Activated naive CD8-positive, alpha-beta T cell (primary cell): ENCODE data around the gene ITGB1.
A peak's percentile ranks its signal among the peaks of the same experiment; 100 is the strongest.
"Not testable (repeated sequence)": the region's sequence is repeated elsewhere in the genome, so short reads cannot be mapped to it uniquely, and the experiment has no call there.

Source experiments
- H3K27ac Mint-ChIP-seq: one replicate; pipeline ENCODE4 v1.8.0; 2021; ENCODE audit warnings: mixed read lengths
- H3K27me3 Mint-ChIP-seq: one replicate; pipeline ENCODE4 v1.8.0; 2021; ENCODE audit warnings: mixed read lengths
- H3K36me3 Mint-ChIP-seq: one replicate; pipeline ENCODE4 v1.8.0; 2021; ENCODE audit warnings: mixed read lengths
- H3K4me1 Mint-ChIP-seq: one replicate; pipeline ENCODE4 v1.8.0; 2021; ENCODE audit warnings: low read depth, mixed read lengths
- H3K4me3 Mint-ChIP-seq: one replicate; pipeline ENCODE4 v1.8.0; 2021; ENCODE audit warnings: mild to moderate bottlenecking, mixed read lengths
- H3K9me3 Mint-ChIP-seq: one replicate; pipeline ENCODE4 v1.8.0; 2021; ENCODE audit warnings: low read depth, mixed read lengths

The ITGB1 gene

GRCh38 chr10:32958085-32959005, at the start of gene ITGB1:
Gene ITGB1, minus strand, starts transcription at chr10:32958230. Its CDS starts 22,672 bp downstream, at chr10:32935558.
- Mint-ChIP-seq H3K27ac (peak within 1 kb of the TSS; percentile 92), H3K9me3 (no peaks in the 10 kb centered on the region), H3K4me3 (peak within 1 kb of the TSS; percentile 89), H3K36me3 (no peaks in the 10 kb centered on the region), H3K27me3 (no peaks in the 10 kb centered on the region), H3K4me1 (peaks cover 51% of the 10 kb centered on the region)

GRCh38 chr10:33006342-33006887, 48.4 kb upstream of the ITGB1 start:
- Mint-ChIP-seq H3K36me3 (no peaks in the 10 kb centered on the region), H3K9me3 (no peaks in the 10 kb centered on the region), H3K27me3 (peaks cover 11% of the 10 kb centered on the region), H3K4me3 (peak overlapping the region; percentile 36), H3K4me1 (peaks cover 35% of the 10 kb centered on the region), H3K27ac (no peak overlapping the region)

GRCh38 chr10:33005322-33006301, 47.6 kb upstream of the ITGB1 start:
- Mint-ChIP-seq H3K27me3 (peaks cover 10% of the 10 kb centered on the region), H3K4me1 (peaks cover 33% of the 10 kb centered on the region), H3K9me3 (no peaks in the 10 kb centered on the region), H3K4me3 (peak overlapping the region; percentile 75), H3K27ac (peak overlapping the region; percentile 2), H3K36me3 (peaks cover under 1% of the 10 kb centered on the region)

- no peaks in the 10 kb centered on the region for H3K27me3 Mint-ChIP-seq
- peaks cover 8% of the 10 kb centered on the region for H3K36me3 Mint-ChIP-seq
- no peak overlapping the region for H3K27ac Mint-ChIP-seq
- peaks cover 3% of the 10 kb centered on the region for H3K9me3 Mint-ChIP-seq
- H3K4me3 Mint-ChIP-seq, result no peak overlapping the region
- H3K4me1 Mint-ChIP-seq, result peaks cover 10% of the 10 kb centered on the region
Observed at GRCh38 chr10:33001908-33002492, 44.0 kb upstream of the ITGB1 start.

- not testable (repeated sequence) for H3K27ac Mint-ChIP-seq, H3K4me3 Mint-ChIP-seq, H3K4me1 Mint-ChIP-seq
Observed at GRCh38 chr10:32998060-32998581, 40.1 kb upstream of the ITGB1 start.

GRCh38 chr10:32995751-32996150, 37.7 kb upstream of the ITGB1 start:
- peaks cover 6% of the 10 kb centered on the region for H3K9me3 Mint-ChIP-seq
- H3K4me3 Mint-ChIP-seq, result no peak overlapping the region
- no peaks in the 10 kb centered on the region for H3K4me1 Mint-ChIP-seq
- H3K36me3 Mint-ChIP-seq, result peaks cover 8% of the 10 kb centered on the region
- H3K27me3 Mint-ChIP-seq, result no peaks in the 10 kb centered on the region
- H3K27ac Mint-ChIP-seq, result no peak overlapping the region

More at GRCh38 chr10:32998060-32998581, 40.1 kb upstream of the ITGB1 start:
- H3K9me3 Mint-ChIP-seq, H3K36me3 Mint-ChIP-seq, H3K27me3 Mint-ChIP-seq: not testable (repeated sequence)

- H3K27me3 Mint-ChIP-seq, result no peaks in the 10 kb centered on the region
- H3K4me1 Mint-ChIP-seq, result no peaks in the 10 kb centered on the region
- peaks cover 6% of the 10 kb centered on the region for H3K9me3 Mint-ChIP-seq
- H3K27ac Mint-ChIP-seq, result no peak overlapping the region
- H3K36me3 Mint-ChIP-seq, result peaks cover 3% of the 10 kb centered on the region
- H3K4me3 Mint-ChIP-seq, result no peak overlapping the region
Observed at GRCh38 chr10:32995066-32995622, 37.1 kb upstream of the ITGB1 start.

GRCh38 chr10:32994632-32995031, 36.6 kb upstream of the ITGB1 start:
- H3K27me3 Mint-ChIP-seq, H3K36me3 Mint-ChIP-seq, H3K4me3 Mint-ChIP-seq, H3K27ac Mint-ChIP-seq, H3K4me1 Mint-ChIP-seq, H3K9me3 Mint-ChIP-seq: not testable (repeated sequence)

GRCh38 chr10:32992310-32992709, 34.3 kb upstream of the ITGB1 start:
- H3K27ac Mint-ChIP-seq, H3K27me3 Mint-ChIP-seq, H3K36me3 Mint-ChIP-seq, H3K9me3 Mint-ChIP-seq, H3K4me3 Mint-ChIP-seq, H3K4me1 Mint-ChIP-seq: not testable (repeated sequence)

- H3K4me3 Mint-ChIP-seq, result no peak overlapping the region
- no peaks in the 10 kb centered on the region for H3K36me3 Mint-ChIP-seq
- no peaks in the 10 kb centered on the region for H3K27me3 Mint-ChIP-seq
- H3K4me1 Mint-ChIP-seq, result no peaks in the 10 kb centered on the region
- H3K27ac Mint-ChIP-seq, result no peak overlapping the region
- H3K9me3 Mint-ChIP-seq, result peaks cover 3% of the 10 kb centered on the region
Observed at GRCh38 chr10:32990811-32991210, 32.8 kb upstream of the ITGB1 start.

- no peak overlapping the region for H3K27ac Mint-ChIP-seq
- H3K9me3 Mint-ChIP-seq, result peaks cover 3% of the 10 kb centered on the region
- no peaks in the 10 kb centered on the region for H3K27me3 Mint-ChIP-seq
- no peak overlapping the region for H3K4me3 Mint-ChIP-seq
- no peaks in the 10 kb centered on the region for H3K36me3 Mint-ChIP-seq
- H3K4me1 Mint-ChIP-seq, result no peaks in the 10 kb centered on the region
Observed at GRCh38 chr10:32988604-32989003, 30.6 kb upstream of the ITGB1 start.

GRCh38 chr10:32987172-32987571, 29.1 kb upstream of the ITGB1 start:
- H3K4me1 Mint-ChIP-seq, result peaks cover 12% of the 10 kb centered on the region
- H3K9me3 Mint-ChIP-seq, result peaks cover 2% of the 10 kb centered on the region
- no peak overlapping the region for H3K27ac Mint-ChIP-seq
- H3K4me3 Mint-ChIP-seq, result no peak overlapping the region
- no peaks in the 10 kb centered on the region for H3K27me3 Mint-ChIP-seq
- H3K36me3 Mint-ChIP-seq, result no peaks in the 10 kb centered on the region

GRCh38 chr10:32985775-32986350, 27.8 kb upstream of the ITGB1 start:
- H3K36me3 Mint-ChIP-seq, result no peaks in the 10 kb centered on the region
- no peaks in the 10 kb centered on the region for H3K9me3 Mint-ChIP-seq
- H3K4me3 Mint-ChIP-seq, result no peak overlapping the region
- H3K4me1 Mint-ChIP-seq, result peaks cover 23% of the 10 kb centered on the region
- no peak overlapping the region for H3K27ac Mint-ChIP-seq
- no peaks in the 10 kb centered on the region for H3K27me3 Mint-ChIP-seq

- Mint-ChIP-seq H3K4me3 (no peak overlapping the region), H3K36me3 (no peaks in the 10 kb centered on the region), H3K4me1 (peaks cover 28% of the 10 kb centered on the region), H3K27me3 (no peaks in the 10 kb centered on the region), H3K27ac (no peak overlapping the region), H3K9me3 (no peaks in the 10 kb centered on the region)
Observed at GRCh38 chr10:32985341-32985764, 27.3 kb upstream of the ITGB1 start.
